Pancreas (tissue), 10 donors: ENCODE results near the gene GLP2R. TPM values are rescaled to one million over a fixed set of nuclear protein-coding genes. Genes with fewer than 3 reads are reported as not detected.

Experiments
- ATAC-seq, 4 donors: fragments of 200-7000 bp; cut with Tn5 transposase; one replicate each; pipeline versions ENCODE4 v1.8.0 to v1.9.1; 2020; ENCODE audit warnings: mild to moderate bottlenecking in 4 of 4, moderate library complexity in 4 of 4
- DNase-seq, 6 donors: peaks; one replicate each; pipeline ENCODE4 v3.0.0-alpha.2; 2020
- FAIRE-seq: peaks from 2 replicates; lab custom pipeline; 2012; peaks lifted over from hg19 to GRCh38; lab: Jason Lieb, UNC
- H3K27ac ChIP-seq, 4 donors: fragments of 200-600 bp; sonication (generic); 1 replicate in 3 of 4; 2 replicates in 1 of 4; pipeline versions ENCODE4 v1.5.0 to v1.8.0; 2020
- H3K27me3 ChIP-seq, 4 donors: fragments of 200-600 bp; one replicate each; pipeline ENCODE4 v1.8.0; 2021
- H3K36me3 ChIP-seq, 3 donors: fragments of 200-600 bp; sonication (generic) in 1 of 3; one replicate each; pipeline versions ENCODE4 v1.5.0 to v1.8.0; 2020 to 2021
- H3K4me1 ChIP-seq, 3 donors: fragments of 200-600 bp; one replicate each; pipeline ENCODE4 v1.8.0; 2021
- H3K4me3 ChIP-seq, 4 donors: fragments of 200-600 bp; sonication (generic) in 2 of 4; one replicate each; pipeline versions ENCODE4 v1.5.0 to v1.8.0; 2020 to 2021
- H3K9me3 ChIP-seq, 4 donors: fragments of 200-600 bp; one replicate each; pipeline ENCODE4 v1.8.0; 2021
- CTCF ChIP-seq, 4 donors: fragments of 200-600 bp; sonication (generic) in 3 of 4; IDR thresholded peaks; one replicate each; pipeline versions ENCODE4 v1.5.0 to v1.8.0; 2021; ENCODE audit warnings: antibody characterized with exemption in 4 of 4
- WGBS, 2 donors: extraction: QIAGEN DNeasy Blood & Tissue Kit; methylation state at CpG; one replicate each; pipeline ENCODE4 v1.1.7; 2013; 5-methylcytosine and 5-hydroxymethylcytosine counted together
- intact Hi-C, 3 donors: fragments of 100-400 bp; cut with DNase I; formaldehyde crosslinking; loops; one replicate each; pipeline versions ENCODE4 v1.11.1 to v1.14.2; 2022
- polyA plus RNA-seq, 2 donors: library from polyadenylated mRNA; stranded (reverse); fragments of 200-250 nt; gene quantifications; one replicate each; pipeline ENCODE4 v1.2.3, GENCODE V29; 2013
- total RNA-seq, 6 donors: library from RNA; stranded (reverse); fragmentation: NEBNext Ultra II Directional in 4 of 6; extraction: Animal tissue kit (Norgen Biotek cat#: 25700) in 4 of 6; gene quantifications; one replicate each; pipeline versions ENCODE4 v1.2.1 to v1.2.4, GENCODE V29; 2021 to 2023
- donor health status: healthy with polysubstance abuse.
- donor health status: DM: no; HTN: no; CAD: no; lungs with moderate emphysema.
- donor health status: DM: no; HTN: no; CAD: no.
- donor health status: control.
- donor health status: control.
- donor health status: Bipolar disorder and iron deficiency.
- donor health status: DM: yes; HTN: yes; CAD: no.
- donor health status: DM: no; HTN: no; CAD: no.
- donor health status: DM: no; HTN: no; CAD: no.
- donor health status: DM: yes; HTN: yes; CAD: no.

Gene GLP2R
- total and polyA plus RNA-seq, 8 donors, result 0.39 to 1.7 (median 0.97) TPM

GRCh38 chr17:9868552-9868951, 42.8 kb downstream of the GLP2R start:
- DNase-seq (no peak), FAIRE-seq (no peak), ATAC-seq (no peak)
- 47 to 55% methylated on average over 3 of the region's 3 CpGs for WGBS, 2 donors
- intact Hi-C loops, result no loop called here
- Histone ChIP-seq H3K27me3 (no peaks in the 10 kb centered on the region), H3K9me3 (no peaks in the 10 kb centered on the region), H3K27ac (no peak overlapping the region), H3K4me1 (no peaks in the 10 kb centered on the region), H3K4me3 (no peak overlapping the region), H3K36me3 (no peaks in the 10 kb centered on the region)
- TF ChIP-seq CTCF (IDR thresholded peaks at IDR 0.05), result no peak

GRCh38 chr17:9872852-9873251, 47.1 kb downstream of the GLP2R start:
- Histone ChIP-seq H3K27ac (no peak overlapping the region), H3K4me3 (no peak overlapping the region), H3K9me3 (no peaks in the 10 kb centered on the region), H3K4me1 (no peaks in the 10 kb centered on the region), H3K27me3 (no peaks in the 10 kb centered on the region), H3K36me3 (no peaks in the 10 kb centered on the region)
- TF ChIP-seq CTCF (IDR thresholded peaks at IDR 0.05), result no peak
- intact Hi-C loops, result no loop called here
- ATAC-seq (no peak), DNase-seq (no peak), FAIRE-seq (no peak)
- WGBS, 2 donors, result 65 to 75% methylated on average over 6 of the region's 6 CpGs

- TF ChIP-seq CTCF (IDR thresholded peaks at IDR 0.05), result no peak
- no peaks in the 10 kb centered on the region for H3K36me3 ChIP-seq
- no peaks in the 10 kb centered on the region for H3K4me1 ChIP-seq
- no peaks in the 10 kb centered on the region for H3K9me3 ChIP-seq
- intact Hi-C loops, result no loop called here
- H3K27me3 ChIP-seq, result no peaks in the 10 kb centered on the region
- DNase-seq (no peak), ATAC-seq (no peak), FAIRE-seq (no peak)
- H3K4me3 ChIP-seq, result no peak overlapping the region
- H3K27ac ChIP-seq, result no peak overlapping the region
- 55 to 56% methylated on average over 3 of the region's 3 CpGs for WGBS, 2 donors
Observed at GRCh38 chr17:9874722-9875121, 49.0 kb downstream of the GLP2R start.

- Histone ChIP-seq H3K4me1 (no peaks in the 10 kb centered on the region), H3K27ac (no peak overlapping the region), H3K9me3 (no peaks in the 10 kb centered on the region), H3K36me3 (no peaks in the 10 kb centered on the region), H3K27me3 (no peaks in the 10 kb centered on the region), H3K4me3 (no peak overlapping the region)
- intact Hi-C loops, result no loop called here
- TF ChIP-seq CTCF (IDR thresholded peaks at IDR 0.05), result no peak
- WGBS, 2 donors, result 43 to 54% methylated on average over 3 of the region's 3 CpGs
- no peak for DNase-seq
- no peak for FAIRE-seq
- peak in 2 of 4 donors; percentile 56 to 79 for ATAC-seq
Observed at GRCh38 chr17:9875441-9875840, 49.7 kb downstream of the GLP2R start.

- FAIRE-seq, result no peak
- ATAC-seq, result no peak
Observed at GRCh38 chr17:9878356-9878755, 52.6 kb downstream of the GLP2R start.

More at GRCh38 chr17:9878356-9878755, 52.6 kb downstream of the GLP2R start:
- H3K4me3 ChIP-seq, result no peak overlapping the region
- no peaks in the 10 kb centered on the region for H3K9me3 ChIP-seq
- H3K4me1 ChIP-seq, result no peaks in the 10 kb centered on the region
- intact Hi-C loops, result no loop called here
- no peak overlapping the region for H3K27ac ChIP-seq
- no peaks in the 10 kb centered on the region for H3K36me3 ChIP-seq
- TF ChIP-seq CTCF (IDR thresholded peaks at IDR 0.05), result no peak
- 35 to 41% methylated on average over 3 of the region's 3 CpGs for WGBS, 2 donors
- no peaks in the 10 kb centered on the region for H3K27me3 ChIP-seq
- DNase-seq, result no peak
